Measurements from ENCODE around the gene LSP1. TPM values are rescaled to one million over a fixed set of nuclear protein-coding genes. Genes with fewer than 3 reads are reported as not detected.

Gene LSP1
- total and polyA plus RNA-seq, 2 of the 13 experiments (the other 11 are each of a cell fraction or from before 2014, with no cell fraction given): 0.59 to 1.00 TPM

- TF ChIP-seq KLF12 (CRISPR knock-in tag; IDR thresholded peaks at IDR 0.05; ENCODE audit: borderline replicate concordance): peak; percentile 68; the same call in 1 of the 2 replicates
- TF ChIP-seq YY1 (IDR thresholded peaks at IDR 0.05; ENCODE audit: insufficient read depth, insufficient replicate concordance, low read depth, low read length): no peak
- TF ChIP-seq ZNF30 (CRISPR knock-in tag; IDR thresholded peaks at IDR 0.05): no peak
- 0 out of 2 replicates have a peak, but pooled peaks have one; percentile 22 for TF ChIP-seq ARHGAP35 (CRISPR knock-in tag; IDR thresholded peaks at IDR 0.05; ENCODE audit: borderline replicate concordance)
- TF ChIP-seq, protein P1, sequence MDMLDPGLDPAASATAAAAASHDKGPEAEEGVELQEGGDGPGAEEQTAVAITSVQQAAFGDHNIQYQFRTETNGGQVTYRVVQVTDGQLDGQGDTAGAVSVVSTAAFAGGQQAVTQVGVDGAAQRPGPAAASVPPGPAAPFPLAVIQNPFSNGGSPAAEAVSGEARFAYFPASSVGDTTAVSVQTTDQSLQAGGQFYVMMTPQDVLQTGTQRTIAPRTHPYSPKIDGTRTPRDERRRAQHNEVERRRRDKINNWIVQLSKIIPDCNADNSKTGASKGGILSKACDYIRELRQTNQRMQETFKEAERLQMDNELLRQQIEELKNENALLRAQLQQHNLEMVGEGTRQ (IDR thresholded peaks at IDR 0.05; ENCODE audit: low read depth, low read length): no peak
- TF ChIP-seq, protein P1 (CRISPR knock-in tag; IDR thresholded peaks at IDR 0.05; ENCODE audit: borderline replicate concordance): no peak
- 0 out of 2 replicates have a peak, but pooled peaks have one; percentile 42 for TF ChIP-seq SAFB2 (CRISPR knock-in tag; IDR thresholded peaks at IDR 0.05; ENCODE audit: borderline replicate concordance, low read depth)
- no peak for TF ChIP-seq LCORL (IDR thresholded peaks at IDR 0.05)
- TF ChIP-seq LCORL (CRISPR knock-in tag; IDR thresholded peaks at IDR 0.05): peak; percentile 90
- TF ChIP-seq, protein P2, sequence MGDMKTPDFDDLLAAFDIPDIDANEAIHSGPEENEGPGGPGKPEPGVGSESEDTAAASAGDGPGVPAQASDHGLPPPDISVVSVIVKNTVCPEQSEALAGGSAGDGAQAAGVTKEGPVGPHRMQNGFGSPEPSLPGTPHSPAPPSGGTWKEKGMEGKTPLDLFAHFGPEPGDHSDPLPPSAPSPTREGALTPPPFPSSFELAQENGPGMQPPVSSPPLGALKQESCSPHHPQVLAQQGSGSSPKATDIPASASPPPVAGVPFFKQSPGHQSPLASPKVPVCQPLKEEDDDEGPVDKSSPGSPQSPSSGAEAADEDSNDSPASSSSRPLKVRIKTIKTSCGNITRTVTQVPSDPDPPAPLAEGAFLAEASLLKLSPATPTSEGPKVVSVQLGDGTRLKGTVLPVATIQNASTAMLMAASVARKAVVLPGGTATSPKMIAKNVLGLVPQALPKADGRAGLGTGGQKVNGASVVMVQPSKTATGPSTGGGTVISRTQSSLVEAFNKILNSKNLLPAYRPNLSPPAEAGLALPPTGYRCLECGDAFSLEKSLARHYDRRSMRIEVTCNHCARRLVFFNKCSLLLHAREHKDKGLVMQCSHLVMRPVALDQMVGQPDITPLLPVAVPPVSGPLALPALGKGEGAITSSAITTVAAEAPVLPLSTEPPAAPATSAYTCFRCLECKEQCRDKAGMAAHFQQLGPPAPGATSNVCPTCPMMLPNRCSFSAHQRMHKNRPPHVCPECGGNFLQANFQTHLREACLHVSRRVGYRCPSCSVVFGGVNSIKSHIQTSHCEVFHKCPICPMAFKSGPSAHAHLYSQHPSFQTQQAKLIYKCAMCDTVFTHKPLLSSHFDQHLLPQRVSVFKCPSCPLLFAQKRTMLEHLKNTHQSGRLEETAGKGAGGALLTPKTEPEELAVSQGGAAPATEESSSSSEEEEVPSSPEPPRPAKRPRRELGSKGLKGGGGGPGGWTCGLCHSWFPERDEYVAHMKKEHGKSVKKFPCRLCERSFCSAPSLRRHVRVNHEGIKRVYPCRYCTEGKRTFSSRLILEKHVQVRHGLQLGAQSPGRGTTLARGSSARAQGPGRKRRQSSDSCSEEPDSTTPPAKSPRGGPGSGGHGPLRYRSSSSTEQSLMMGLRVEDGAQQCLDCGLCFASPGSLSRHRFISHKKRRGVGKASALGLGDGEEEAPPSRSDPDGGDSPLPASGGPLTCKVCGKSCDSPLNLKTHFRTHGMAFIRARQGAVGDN (CRISPR knock-in tag; IDR thresholded peaks at IDR 0.05): peak; percentile 100
- TF ChIP-seq ZNF792 (CRISPR knock-in tag; IDR thresholded peaks at IDR 0.05): peak; percentile 57; the same call in 1 of the 2 replicates
- TF ChIP-seq MTERF4 (CRISPR knock-in tag; IDR thresholded peaks at IDR 0.05): peak; percentile 45; the same call in 1 of the 2 replicates
- TF ChIP-seq ZNF234 (CRISPR knock-in tag; conservative IDR thresholded peaks at IDR 0.05): peak; percentile 89; the same call in 1 of the 2 replicates
- peak; percentile 79; the same call in 1 of the 2 replicates for TF ChIP-seq ZMAT3 (CRISPR knock-in tag; conservative IDR thresholded peaks at IDR 0.05)
- peak; percentile 71; the same call in 1 of the 2 replicates for TF ChIP-seq ZFX (CRISPR knock-in tag; IDR thresholded peaks at IDR 0.05; ENCODE audit: low read depth)
- TF ChIP-seq ZSCAN21 (CRISPR knock-in tag; IDR thresholded peaks at IDR 0.05; ENCODE audit: borderline replicate concordance): peak; percentile 69; the same call in 1 of the 2 replicates
- peak; percentile 37; the same call in 1 of the 2 replicates for TF ChIP-seq IRF2 (CRISPR knock-in tag; IDR thresholded peaks at IDR 0.05)
- 0 out of 2 replicates have a peak, but pooled peaks have one; percentile 33 for TF ChIP-seq ZNF746 (CRISPR knock-in tag; IDR thresholded peaks at IDR 0.05)
- peak; percentile 22; the same call in 1 of the 2 replicates for TF ChIP-seq CTCF (CRISPR knock-in tag; IDR thresholded peaks at IDR 0.05)
- TF ChIP-seq, protein P3, sequence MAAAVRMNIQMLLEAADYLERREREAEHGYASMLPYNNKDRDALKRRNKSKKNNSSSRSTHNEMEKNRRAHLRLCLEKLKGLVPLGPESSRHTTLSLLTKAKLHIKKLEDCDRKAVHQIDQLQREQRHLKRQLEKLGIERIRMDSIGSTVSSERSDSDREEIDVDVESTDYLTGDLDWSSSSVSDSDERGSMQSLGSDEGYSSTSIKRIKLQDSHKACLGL (CRISPR knock-in tag; IDR thresholded peaks at IDR 0.05): 0 out of 2 replicates have a peak, but pooled peaks have one; percentile 32
Measured at GRCh38 chr11:1834062-1834610, 18.7 kb upstream of the LSP1 start (continued).

All from HepG2 (cell line).